ENCODE data around the gene IL36RN. TPM values are rescaled to one million over a fixed set of nuclear protein-coding genes. Genes with fewer than 3 reads are reported as not detected.

IL36RN gene
- total RNA-seq, 4 donors from 2014 or later, result not detected

DNA sequence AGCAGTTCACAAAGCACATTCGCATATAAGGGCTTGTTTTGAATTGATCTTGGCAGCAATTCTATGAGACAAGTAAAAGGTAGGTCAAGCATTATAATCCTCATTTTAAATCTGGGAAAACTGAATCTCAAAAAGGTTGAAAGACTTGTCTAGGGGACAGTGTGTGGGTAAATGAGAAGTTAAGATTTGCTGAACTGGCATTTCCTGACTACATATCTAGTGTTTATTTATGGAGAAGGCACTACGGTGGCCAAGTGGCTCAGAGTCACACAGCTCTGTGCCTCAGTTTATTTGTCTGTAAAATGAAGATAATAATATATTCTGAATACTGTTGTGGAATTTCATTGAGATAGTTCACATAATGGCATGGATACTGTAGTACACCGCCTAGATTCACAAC, 52.1 kb downstream of the IL36RN start:
- no peak for DNase-seq

DNA sequence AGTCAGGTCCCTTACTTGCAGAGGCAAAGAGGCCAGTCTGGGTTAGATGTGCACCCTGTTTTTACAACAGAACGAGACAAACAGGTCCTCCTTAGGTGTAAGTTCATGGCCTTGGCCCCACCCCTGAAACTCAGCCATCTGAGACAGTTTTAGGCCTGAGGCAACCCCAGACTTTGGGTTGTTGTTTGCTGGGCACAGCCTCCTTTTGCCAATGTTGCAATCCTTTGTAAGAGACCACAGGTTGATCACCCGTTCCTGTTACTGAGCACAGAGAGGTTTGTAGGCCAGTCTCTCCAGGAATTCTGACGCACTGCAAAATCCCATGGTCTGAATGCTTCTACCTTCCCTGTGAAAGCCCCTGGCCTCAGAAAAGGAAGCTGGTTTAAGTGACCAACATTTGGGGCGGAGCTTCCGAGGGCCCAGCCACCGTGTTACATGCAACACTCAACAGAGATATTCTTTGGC, 52.9 kb downstream of the IL36RN start:
- DNase-seq, result no peak
- H3K9me3 ChIP-seq, result no peaks in the 10 kb centered on the region
- no peak overlapping the region for H3K4me3 ChIP-seq
- TF ChIP-seq POLR2A (IDR thresholded peaks at IDR 0.05), result no peak
- TF ChIP-seq CTCF (IDR thresholded peaks at IDR 0.05), result no peak
- no peak overlapping the region for H3K27ac ChIP-seq
- no peaks in the 10 kb centered on the region for H3K27me3 ChIP-seq
- peaks cover 0 to 15% (median 5%) of the 10 kb centered on the region in 4 donors for H3K4me1 ChIP-seq
- no peaks in the 10 kb centered on the region for H3K36me3 ChIP-seq

More for the DNA sequence above, 52.1 kb downstream of the IL36RN start:
- Histone ChIP-seq H3K27ac (no peak overlapping the region), H3K4me3 (no peak overlapping the region), H3K36me3 (no peaks in the 10 kb centered on the region), H3K9me3 (no peaks in the 10 kb centered on the region), H3K27me3 (no peaks in the 10 kb centered on the region), H3K4me1 (peaks cover 0 to 7% (median under 1%) of the 10 kb centered on the region in 4 donors)
- TF ChIP-seq POLR2A (IDR thresholded peaks at IDR 0.05), result no peak
- no peak for TF ChIP-seq CTCF (IDR thresholded peaks at IDR 0.05)

- H3K27ac ChIP-seq, result no peak overlapping the region
- H3K4me3 ChIP-seq, result no peak overlapping the region
- H3K9me3 ChIP-seq, result no peaks in the 10 kb centered on the region
These were observed 53.4 kb downstream of the IL36RN start for GRCh38 chr2:113112441-113112840.

GRCh38 chr2:113112871-113113270, 53.9 kb downstream of the IL36RN start:
- DNase-seq, result no peak
- no peak overlapping the region for H3K4me3 ChIP-seq
- H3K9me3 ChIP-seq, result no peaks in the 10 kb centered on the region
- H3K27ac ChIP-seq, result no peak overlapping the region
- TF ChIP-seq CTCF (IDR thresholded peaks at IDR 0.05), result no peak
- no peak for TF ChIP-seq POLR2A (IDR thresholded peaks at IDR 0.05)
- peaks cover 3 to 16% (median 8%) of the 10 kb centered on the region in 4 donors for H3K4me1 ChIP-seq
- no peaks in the 10 kb centered on the region for H3K36me3 ChIP-seq
- H3K27me3 ChIP-seq, result no peaks in the 10 kb centered on the region

More at GRCh38 chr2:113112441-113112840, 53.4 kb downstream of the IL36RN start:
- Histone ChIP-seq H3K4me1 (peaks cover 2 to 16% (median 8%) of the 10 kb centered on the region in 4 donors), H3K36me3 (no peaks in the 10 kb centered on the region), H3K27me3 (no peaks in the 10 kb centered on the region)
- TF ChIP-seq CTCF (IDR thresholded peaks at IDR 0.05) (no peak), POLR2A (IDR thresholded peaks at IDR 0.05) (no peak)
- no peak for DNase-seq

- no peak for DNase-seq
- Histone ChIP-seq H3K4me3 (no peak overlapping the region), H3K36me3 (no peaks in the 10 kb centered on the region), H3K27ac (no peak overlapping the region), H3K27me3 (no peaks in the 10 kb centered on the region), H3K9me3 (no peaks in the 10 kb centered on the region), H3K4me1 (peaks cover 3 to 16% (median 8%) of the 10 kb centered on the region in 4 donors)
- no peak for TF ChIP-seq CTCF (IDR thresholded peaks at IDR 0.05)
- no peak for TF ChIP-seq POLR2A (IDR thresholded peaks at IDR 0.05)
These were observed 54.8 kb downstream of the IL36RN start for GRCh38 chr2:113113807-113114206.

Small RNAs within 50 kb of the gene (small RNA-seq; reads per million reads assigned to genes)
- 0 reads per million in 2 donors for gene RNU6-1180P

Other genes with a start within 250 kb of the IL36RN start
- 1 to 10 TPM in 1 of 4 donors, under 1 TPM in 1, not detected in 2; 0.53 to 9.1 TPM for gene IL1B, start 222.4 kb upstream of the IL36RN start, total RNA-seq
- not detected for gene IL37, start 148.0 kb upstream of the IL36RN start, total RNA-seq
- gene IL36G, start 81.2 kb upstream of the IL36RN start, total RNA-seq, result not detected
- not detected for gene IL36A, start 53.7 kb upstream of the IL36RN start, total RNA-seq
- not detected for gene IL36B, start 6.3 kb upstream of the IL36RN start, total RNA-seq
- gene IL1F10, start 8.8 kb downstream of the IL36RN start, total RNA-seq, result not detected
- 10 to 100 TPM in 2 of 4 donors, 1 to 10 TPM in 1, not detected in 1; 8.0 to 42.7 (median 17.7) TPM for gene IL1RN, start 68.4 kb downstream of the IL36RN start, total RNA-seq
- gene PSD4, start 114.8 kb downstream of the IL36RN start, total RNA-seq, result 100 to 1,000 TPM; 125 to 284 (median 212) TPM
- gene PAX8, start 219.7 kb downstream of the IL36RN start, total RNA-seq, result 10 to 100 TPM in 3 of 4 donors, 1 to 10 TPM in 1; 3.3 to 22.1 (median 14.2) TPM